ENCODE measurements around the gene KRTAP5-2.

DNA sequence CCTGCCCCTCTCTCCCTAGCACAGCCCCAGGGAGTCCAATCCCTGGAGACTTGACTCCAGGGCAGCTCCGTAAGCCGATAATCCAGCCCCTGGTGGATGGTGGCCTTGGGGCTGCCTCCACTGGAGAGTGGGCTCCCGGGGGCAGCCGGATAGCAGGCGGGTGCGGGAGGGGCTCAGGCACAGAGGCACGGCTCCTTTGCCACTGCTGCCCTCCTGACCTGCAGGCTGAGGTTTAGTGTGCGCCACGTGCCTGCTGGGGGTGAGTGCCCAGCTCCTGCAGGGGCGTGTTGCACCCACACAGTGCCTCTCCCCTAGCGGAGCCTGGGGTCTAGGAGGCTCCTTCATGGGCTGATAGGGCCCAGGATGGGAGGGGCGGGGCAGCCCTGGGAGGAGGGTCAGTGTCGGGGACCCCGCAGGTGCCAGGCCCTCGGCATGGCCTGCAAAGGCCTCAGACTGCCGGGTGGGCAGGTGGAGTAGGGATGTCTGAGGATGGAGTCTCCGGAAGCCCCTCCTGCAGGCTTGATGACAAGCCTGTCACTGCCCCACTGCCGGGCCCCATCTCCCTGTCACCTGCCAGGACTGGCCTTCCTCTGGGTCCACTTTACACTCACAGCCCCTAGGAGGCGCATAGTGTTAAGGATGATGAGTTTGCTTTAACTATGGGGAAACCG lies 31.6 kb downstream of the KRTAP5-2 start:
- TF ChIP-seq ZNF274 (IDR thresholded peaks at IDR 0.05; ENCODE audit: low read depth, low read length) (no peak), YY1 (IDR thresholded peaks at IDR 0.05; ENCODE audit: insufficient read depth, insufficient read length) (no peak)

All from NT2/D1 (cell line).